Measurements from ENCODE around the gene MS4A18. TPM values are rescaled to one million over a fixed set of nuclear protein-coding genes. Genes with fewer than 3 reads are reported as not detected.

MS4A18 gene
- total and polyA plus RNA-seq, 4 donors = not detected

Other genes with a start within 250 kb of the MS4A18 start
- gene MS4A12, start 231.9 kb upstream of the MS4A18 start, total RNA-seq = not detected
- 10 to 100 TPM in 1 of 2 donors, under 1 TPM in 1; 0.84 to 11.1 TPM for gene MS4A12, start 231.9 kb upstream of the MS4A18 start, polyA plus RNA-seq
- not detected for gene MS4A13, start 209.3 kb upstream of the MS4A18 start, total RNA-seq
- gene MS4A13, start 209.3 kb upstream of the MS4A18 start, polyA plus RNA-seq = not detected
- gene MS4A8, start 25.1 kb upstream of the MS4A18 start, total RNA-seq = not detected
- gene MS4A8, start 25.1 kb upstream of the MS4A18 start, polyA plus RNA-seq = 10 to 100 TPM in 1 of 2 donors, not detected in 1; 17.9 TPM
- gene MS4A15, start 32.1 kb downstream of the MS4A18 start, total RNA-seq = not detected
- gene MS4A15, start 32.1 kb downstream of the MS4A18 start, polyA plus RNA-seq = under 1 TPM; 0.05 to 0.38 TPM
- gene MS4A10, start 60.6 kb downstream of the MS4A18 start, total RNA-seq = not detected
- gene MS4A10, start 60.6 kb downstream of the MS4A18 start, polyA plus RNA-seq = 1 to 10 TPM in 1 of 2 donors, not detected in 1; 5.5 TPM
- 10 to 100 TPM; 11.8 to 15.2 TPM for gene CCDC86, start 117.4 kb downstream of the MS4A18 start, total RNA-seq
- gene CCDC86, start 117.4 kb downstream of the MS4A18 start, polyA plus RNA-seq = 1 to 10 TPM; 8.1 to 8.2 TPM
- gene PTGDR2, start 131.2 kb downstream of the MS4A18 start, total RNA-seq = under 1 TPM; 0.13 to 0.21 TPM
- gene PTGDR2, start 131.2 kb downstream of the MS4A18 start, polyA plus RNA-seq = under 1 TPM; 0.10 to 0.25 TPM
- gene ZP1, start 142.8 kb downstream of the MS4A18 start, total RNA-seq = not detected
- gene ZP1, start 142.8 kb downstream of the MS4A18 start, polyA plus RNA-seq = not detected
- gene PRPF19, start 181.9 kb downstream of the MS4A18 start, total RNA-seq = 10 to 100 TPM; 47.7 to 55.6 TPM
- 10 to 100 TPM; 31.3 to 39.2 TPM for gene PRPF19, start 181.9 kb downstream of the MS4A18 start, polyA plus RNA-seq
- gene TMEM109, start 189.4 kb downstream of the MS4A18 start, total RNA-seq = 100 to 1,000 TPM; 105 to 127 TPM
- 100 to 1,000 TPM in 1 of 2 donors, 10 to 100 TPM in 1; 82.4 to 148 TPM for gene TMEM109, start 189.4 kb downstream of the MS4A18 start, polyA plus RNA-seq
- 1 to 10 TPM; 4.5 to 8.9 TPM for gene TMEM132A, start 199.7 kb downstream of the MS4A18 start, total RNA-seq
- 1 to 10 TPM; 1.6 to 2.5 TPM for gene TMEM132A, start 199.7 kb downstream of the MS4A18 start, polyA plus RNA-seq
- gene SLC15A3, start 227.5 kb downstream of the MS4A18 start, total RNA-seq = 10 to 100 TPM; 35.4 to 47.8 TPM
- 10 to 100 TPM; 21.2 to 36.4 TPM for gene SLC15A3, start 227.5 kb downstream of the MS4A18 start, polyA plus RNA-seq
- gene CD6, start 247.0 kb downstream of the MS4A18 start, total RNA-seq = 1 to 10 TPM; 1.6 to 2.2 TPM
- gene CD6, start 247.0 kb downstream of the MS4A18 start, polyA plus RNA-seq = 1 to 10 TPM; 1.3 TPM